CD8-positive, alpha-beta memory T cell (primary cell): ENCODE measurements around the gene BLOC1S5. TPM values are rescaled to one million over a fixed set of nuclear protein-coding genes. Genes with fewer than 3 reads are reported as not detected.

Experiments
- CTCF ChIA-PET: fragments of 350-600 bp; sonication (Branson Sonifier 250); formaldehyde crosslinking; loops from one replicate; lab custom pipeline; 2021; ENCODE audit warnings: antibody characterized with exemption; lab: Charles Lee
- POLR2A ChIA-PET: fragments of 350-600 bp; sonication (Branson Sonifier 250); formaldehyde crosslinking; loops from one replicate; lab custom pipeline; 2021; ENCODE audit warnings: antibody characterized with exemption; lab: Charles Lee
- DNase-seq, 5 donors: peaks; one replicate each; pipeline versions ENCODE4 v3.0.0 to v3.0.0-alpha.2; 2020 to 2022; ENCODE audit warnings: mixed read lengths in 1 of 5
- H3K27ac ChIP-seq: one replicate; pipeline ENCODE4 v1.7.0; 2013; ENCODE audit warnings: low read depth, mild to moderate bottlenecking, low read length, moderate library complexity
- H3K27me3 ChIP-seq: 2 replicates; pipeline ENCODE4 v1.7.0; 2013; ENCODE audit warnings: low read length, mild to moderate bottlenecking; ENCODE audit not compliant: insufficient read depth, poor library complexity, severe bottlenecking
- H3K36me3 ChIP-seq: 2 replicates; pipeline ENCODE4 v1.7.0; 2013; ENCODE audit warnings: mild to moderate bottlenecking, low read length, moderate library complexity; ENCODE audit not compliant: insufficient read depth
- H3K4me1 ChIP-seq: 2 replicates; pipeline ENCODE4 v1.7.0; 2013; ENCODE audit warnings: mild to moderate bottlenecking, low read length, moderate library complexity; ENCODE audit not compliant: insufficient read depth
- H3K4me3 ChIP-seq: 2 replicates; pipeline ENCODE4 v1.7.0; 2013; ENCODE audit warnings: mild to moderate bottlenecking, low read length
- H3K9me3 ChIP-seq: 2 replicates; pipeline ENCODE4 v1.7.0; 2013; ENCODE audit warnings: mild to moderate bottlenecking, low read length
- H3K27ac Mint-ChIP-seq, 8 donors: one replicate each; pipeline ENCODE4 v1.8.0; 2020 to 2021; ENCODE audit warnings: mixed read lengths in 8 of 8, mild to moderate bottlenecking in 6 of 8, inconsistent platforms in 3 of 8, moderate library complexity in 3 of 8
- H3K27me3 Mint-ChIP-seq, 2 donors: one replicate each; pipeline ENCODE4 v1.8.0; 2020 to 2021; ENCODE audit warnings: mixed read lengths in 2 of 2, mild to moderate bottlenecking in 1 of 2, moderate library complexity in 1 of 2
- H3K36me3 Mint-ChIP-seq, 3 donors: one replicate each; pipeline ENCODE4 v1.8.0; 2020 to 2021; ENCODE audit warnings: mixed read lengths in 3 of 3, inconsistent platforms in 1 of 3, mild to moderate bottlenecking in 1 of 3
- H3K4me1 Mint-ChIP-seq, 3 donors: one replicate each; pipeline ENCODE4 v1.8.0; 2020 to 2021; ENCODE audit warnings: mixed read lengths in 3 of 3, inconsistent platforms in 1 of 3, mild to moderate bottlenecking in 1 of 3
- H3K4me3 Mint-ChIP-seq, 7 donors: one replicate each; pipeline ENCODE4 v1.8.0; 2020 to 2021; ENCODE audit warnings: mixed read lengths in 7 of 7, mild to moderate bottlenecking in 6 of 7, moderate library complexity in 4 of 7, inconsistent platforms in 2 of 7
- H3K9me3 Mint-ChIP-seq, 5 donors: one replicate each; pipeline ENCODE4 v1.8.0; 2020 to 2022; ENCODE audit warnings: mixed read lengths in 5 of 5, mild to moderate bottlenecking in 3 of 5, moderate library complexity in 2 of 5, inconsistent platforms in 1 of 5
- polyA plus RNA-seq: library from polyadenylated mRNA; unstranded; fragments of 300-500 nt; fragmentation: Illumina TruSeq; gene quantifications from one replicate; pipeline ENCODE4 v1.2.3, GENCODE V29; 2021
- total RNA-seq, 2 experiments: library from RNA; stranded (reverse); gene quantifications; one replicate each; pipeline ENCODE4 v1.2.3, GENCODE V29; 2021

Gene BLOC1S5
- total and polyA plus RNA-seq, 3 experiments from 2014 or later, result 20.0 to 27.9 (median 22.6) TPM

GRCh38 chr6:8103726-8104125 is 39.5 kb upstream of the BLOC1S5 start:
- Mint-ChIP-seq H3K27me3 (peaks cover 30 to 38% of the 10 kb centered on the region in 2 donors), H3K36me3 (peaks cover 0 to 11% (median 1%) of the 10 kb centered on the region in 3 donors), H3K9me3 (no peaks in the 10 kb centered on the region), H3K4me3 (no peak overlapping the region), H3K27ac (no peak overlapping the region), H3K4me1 (peaks cover 27 to 33% (median 28%) of the 10 kb centered on the region in 3 donors)
- DNase-seq, result no peak
- ChIA-PET CTCF (no interaction called here), POLR2A (no interaction called here)
- Histone ChIP-seq H3K4me3 (no peak overlapping the region), H3K4me1 (peaks cover 15% of the 10 kb centered on the region), H3K27ac (no peak overlapping the region), H3K36me3 (no peaks in the 10 kb centered on the region), H3K9me3 (no peaks in the 10 kb centered on the region), H3K27me3 (no peaks in the 10 kb centered on the region)

- Histone ChIP-seq H3K27ac (peak within 1 kb of the TSS; percentile 84), H3K27me3 (no peaks in the 10 kb centered on the region), H3K4me1 (peaks cover 15% of the 10 kb centered on the region), H3K36me3 (peaks cover under 1% of the 10 kb centered on the region), H3K4me3 (peak within 1 kb of the TSS; percentile 98), H3K9me3 (no peaks in the 10 kb centered on the region)
- Mint-ChIP-seq H3K36me3 (peaks cover 0 to 16% (median 1%) of the 10 kb centered on the region in 3 donors), H3K4me1 (peaks cover 27 to 39% (median 33%) of the 10 kb centered on the region in 3 donors), H3K27me3 (peaks cover 16 to 24% of the 10 kb centered on the region in 2 donors), H3K27ac (peak within 1 kb of the TSS; percentile 90 to 99 (median 98)), H3K4me3 (peak within 1 kb of the TSS; percentile 90 to 99 (median 95)), H3K9me3 (no peaks in the 10 kb centered on the region)
- ChIA-PET CTCF (interaction anchor here (0.8 kb wide), 1 partner anchor 37 kb away, joined by 4 read pairs; no protein-coding TSS in a partner anchor), POLR2A (interaction anchor here (2.3 kb wide), 1 partner anchor 38 kb away, joined by 29 read pairs; the partner anchor contains the start of gene BLOC1S5)
- DNase-seq, result peak; percentile 91 to 98 (median 96)
These were observed 38.2 kb upstream of the BLOC1S5 start, which contains the start of gene EEF1E1 for GRCh38 chr6:8102122-8102958. EEF1E1 (minus strand) TSS chr6:8102548; CDS start chr6:8102521, 27 bp downstream.

GRCh38 chr6:8100159-8100854 is 36.1 kb upstream of the BLOC1S5 start:
- Histone ChIP-seq H3K36me3 (peaks cover 7% of the 10 kb centered on the region), H3K4me3 (no peak overlapping the region), H3K9me3 (no peaks in the 10 kb centered on the region), H3K4me1 (peaks cover 15% of the 10 kb centered on the region), H3K27me3 (no peaks in the 10 kb centered on the region), H3K27ac (peak overlapping the region; percentile 58)
- Mint-ChIP-seq H3K4me3 (peak overlapping the region in 4 of 7 donors; percentile 8 to 94 (median 28)), H3K27ac (peak overlapping the region in 6 of 8 donors; percentile 14 to 83 (median 34)), H3K36me3 (peaks cover 3 to 35% (median 9%) of the 10 kb centered on the region in 3 donors), H3K9me3 (no peaks in the 10 kb centered on the region), H3K4me1 (peaks cover 27 to 40% (median 39%) of the 10 kb centered on the region in 3 donors), H3K27me3 (peaks cover 6 to 7% of the 10 kb centered on the region in 2 donors)
- CTCF ChIA-PET, result no interaction called here
- POLR2A ChIA-PET, result no interaction called here
- no peak for DNase-seq

GRCh38 chr6:8090650-8091049 is 26.5 kb upstream of the BLOC1S5 start:
- Histone ChIP-seq H3K9me3 (no peaks in the 10 kb centered on the region), H3K4me3 (no peak overlapping the region), H3K27me3 (no peaks in the 10 kb centered on the region), H3K4me1 (no peaks in the 10 kb centered on the region), H3K27ac (no peak overlapping the region), H3K36me3 (peaks cover 36% of the 10 kb centered on the region)
- H3K36me3 Mint-ChIP-seq, result peaks cover 51 to 81% (median 51%) of the 10 kb centered on the region in 3 donors
- ChIA-PET POLR2A (no interaction called here), CTCF (no interaction called here)
- H3K27ac Mint-ChIP-seq, result no peak overlapping the region
- H3K4me1 Mint-ChIP-seq, result peaks cover 7 to 11% (median 8%) of the 10 kb centered on the region in 3 donors
- H3K27me3 Mint-ChIP-seq, result no peaks in the 10 kb centered on the region
- H3K9me3 Mint-ChIP-seq, result peaks cover 0 to 4% (median 0%) of the 10 kb centered on the region in 5 donors
- DNase-seq, result no peak
- H3K4me3 Mint-ChIP-seq, result no peak overlapping the region

- peak overlapping the region in 1 of 8 donors; percentile 8 for H3K27ac Mint-ChIP-seq
- peaks cover 33% of the 10 kb centered on the region for H3K36me3 ChIP-seq
These were observed 24.7 kb upstream of the BLOC1S5 start for GRCh38 chr6:8088886-8089285.

GRCh38 chr6:8087870-8088754 is 23.9 kb upstream of the BLOC1S5 start:
- H3K36me3 Mint-ChIP-seq, result peaks cover 48 to 73% (median 48%) of the 10 kb centered on the region in 3 donors
- Histone ChIP-seq H3K36me3 (peaks cover 39% of the 10 kb centered on the region), H3K4me3 (no peak overlapping the region), H3K27me3 (no peaks in the 10 kb centered on the region), H3K9me3 (no peaks in the 10 kb centered on the region), H3K4me1 (no peaks in the 10 kb centered on the region), H3K27ac (no peak overlapping the region)
- peaks cover 7 to 17% (median 12%) of the 10 kb centered on the region in 3 donors for H3K4me1 Mint-ChIP-seq
- peaks cover 0 to 4% (median 0%) of the 10 kb centered on the region in 5 donors for H3K9me3 Mint-ChIP-seq
- DNase-seq, result no peak
- no peaks in the 10 kb centered on the region for H3K27me3 Mint-ChIP-seq
- POLR2A ChIA-PET, result no interaction called here
- CTCF ChIA-PET, result no interaction called here
- no peak overlapping the region for H3K4me3 Mint-ChIP-seq
- H3K27ac Mint-ChIP-seq, result no peak overlapping the region

More at GRCh38 chr6:8088886-8089285, 24.7 kb upstream of the BLOC1S5 start:
- Mint-ChIP-seq H3K36me3 (peaks cover 43 to 72% (median 48%) of the 10 kb centered on the region in 3 donors), H3K4me1 (peaks cover 7 to 11% (median 8%) of the 10 kb centered on the region in 3 donors), H3K9me3 (peaks cover 0 to 4% (median 0%) of the 10 kb centered on the region in 5 donors), H3K27me3 (no peaks in the 10 kb centered on the region), H3K4me3 (no peak overlapping the region)
- no peaks in the 10 kb centered on the region for H3K4me1 ChIP-seq
- no peaks in the 10 kb centered on the region for H3K27me3 ChIP-seq
- CTCF ChIA-PET, result no interaction called here
- DNase-seq, result no peak
- no peak overlapping the region for H3K4me3 ChIP-seq
- H3K27ac ChIP-seq, result no peak overlapping the region
- POLR2A ChIA-PET, result no interaction called here
- H3K9me3 ChIP-seq, result no peaks in the 10 kb centered on the region

GRCh38 chr6:8086755-8087306 is 22.6 kb upstream of the BLOC1S5 start:
- Histone ChIP-seq H3K36me3 (peaks cover 37% of the 10 kb centered on the region), H3K27me3 (no peaks in the 10 kb centered on the region), H3K4me3 (no peak overlapping the region), H3K27ac (no peak overlapping the region), H3K4me1 (no peaks in the 10 kb centered on the region), H3K9me3 (no peaks in the 10 kb centered on the region)
- no peaks in the 10 kb centered on the region for H3K27me3 Mint-ChIP-seq
- H3K36me3 Mint-ChIP-seq, result peaks cover 43 to 71% (median 44%) of the 10 kb centered on the region in 3 donors
- peak overlapping the region in 2 of 8 donors; percentile 44 to 67 for H3K27ac Mint-ChIP-seq
- no peak for DNase-seq
- POLR2A ChIA-PET, result no interaction called here
- H3K4me1 Mint-ChIP-seq, result peaks cover 5 to 12% (median 11%) of the 10 kb centered on the region in 3 donors
- H3K9me3 Mint-ChIP-seq, result peaks cover 0 to 4% (median 0%) of the 10 kb centered on the region in 5 donors
- no peak overlapping the region for H3K4me3 Mint-ChIP-seq
- CTCF ChIA-PET, result no interaction called here
